Measurements from ENCODE around the gene FUOM. TPM values are rescaled to one million over a fixed set of nuclear protein-coding genes. Genes with fewer than 3 reads are reported as not detected.

Gene FUOM
- total RNA-seq, 6 donors from 2014 or later = 15.4 to 37.5 (median 26.0) TPM

DNA sequence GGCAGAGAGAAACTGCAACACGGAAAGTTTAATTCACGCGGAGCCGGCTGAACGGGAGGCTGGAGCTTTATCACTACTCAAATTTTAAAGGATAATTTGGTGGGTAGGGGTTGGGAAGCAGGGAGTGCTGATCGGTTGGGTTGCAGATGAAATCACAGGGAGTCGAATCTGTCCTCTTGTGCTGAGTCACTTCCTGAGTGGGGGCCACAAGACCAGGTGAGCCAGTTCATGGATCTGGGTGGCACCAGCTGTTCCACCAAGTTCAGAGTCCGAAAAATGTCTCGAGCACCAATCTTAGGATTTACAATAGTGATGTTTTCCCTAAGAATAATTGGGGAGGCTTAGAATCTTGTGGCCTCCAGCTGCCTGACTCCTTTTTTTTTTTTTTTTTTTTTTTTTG lies 14.3 kb downstream of the FUOM start:
- Histone ChIP-seq H3K27me3 (peaks cover 0 to 15% (median 2%) of the 10 kb centered on the region in 4 donors), H3K36me3 (no peaks in the 10 kb centered on the region), H3K27ac (no peak overlapping the region), H3K4me1 (no peaks in the 10 kb centered on the region), H3K9me3 (no peaks in the 10 kb centered on the region), H3K4me3 (no peak overlapping the region)
- DNase-seq (no peak), ATAC-seq (ENCODE audit: low FRiP score in 2 of 2) (no peak)
- TF ChIP-seq EP300 (IDR thresholded peaks at IDR 0.05) (no peak), POLR2A (IDR thresholded peaks at IDR 0.05) (no peak), CTCF (IDR thresholded peaks at IDR 0.05) (no peak), POLR2AphosphoS5 (IDR thresholded peaks at IDR 0.05) (no peak)
- 61 to 74% methylated on average over 9 of the region's 9 CpGs for WGBS, 2 donors

- Histone ChIP-seq H3K36me3 (no peaks in the 10 kb centered on the region), H3K27ac (no peak overlapping the region), H3K4me1 (no peaks in the 10 kb centered on the region), H3K27me3 (peaks cover 0 to 11% (median 2%) of the 10 kb centered on the region in 4 donors), H3K4me3 (no peak overlapping the region), H3K9me3 (no peaks in the 10 kb centered on the region)
- 69 to 70% methylated on average over 8 of the region's 8 CpGs for whole genome bisulfite sequencing, 2 donors
- peak in 1 of 2 donors; percentile 36 for DNase-seq
- no peak for ATAC-seq (ENCODE audit: low FRiP score in 2 of 2)
- no peak for TF ChIP-seq EP300 (IDR thresholded peaks at IDR 0.05)
- TF ChIP-seq CTCF (IDR thresholded peaks at IDR 0.05) = no peak
- no peak for TF ChIP-seq POLR2AphosphoS5 (IDR thresholded peaks at IDR 0.05)
- no peak for TF ChIP-seq POLR2A (IDR thresholded peaks at IDR 0.05)
Measured at GRCh38 chr10:133342942-133343341, 14.9 kb downstream of the FUOM start.

GRCh38 chr10:133341983-133342382 lies 15.8 kb downstream of the FUOM start:
- 89 to 92% methylated on average over 4 of the region's 4 CpGs for WGBS, 2 donors
- ATAC-seq (ENCODE audit: low FRiP score in 2 of 2) = no peak
- Histone ChIP-seq H3K9me3 (no peaks in the 10 kb centered on the region), H3K27ac (no peak overlapping the region), H3K27me3 (peaks cover 0 to 8% (median 2%) of the 10 kb centered on the region in 4 donors), H3K4me1 (peaks cover 0 to under 1% (median under 1%) of the 10 kb centered on the region in 4 donors), H3K4me3 (no peak overlapping the region), H3K36me3 (no peaks in the 10 kb centered on the region)
- DNase-seq = no peak
- TF ChIP-seq POLR2AphosphoS5 (IDR thresholded peaks at IDR 0.05) (no peak), EP300 (IDR thresholded peaks at IDR 0.05) (no peak), CTCF (IDR thresholded peaks at IDR 0.05) (no peak), POLR2A (IDR thresholded peaks at IDR 0.05) (no peak)

GRCh38 chr10:133339708-133340380 lies 18.0 kb downstream of the FUOM start:
- no peaks in the 10 kb centered on the region for H3K36me3 ChIP-seq
- no peak overlapping the region for H3K4me3 ChIP-seq
- DNase-seq = peak in 1 of 2 donors; percentile 52
- WGBS, 2 donors = 93% methylated on average over 13 of the region's 13 CpGs
- H3K27ac ChIP-seq = no peak overlapping the region
- H3K27me3 ChIP-seq = peaks cover 0 to 28% (median 21%) of the 10 kb centered on the region in 4 donors
- H3K4me1 ChIP-seq = peaks cover 20 to 22% (median 21%) of the 10 kb centered on the region in 4 donors
- ATAC-seq (ENCODE audit: low FRiP score in 2 of 2) = peak in 1 of 2 donors; percentile 23
- H3K9me3 ChIP-seq = no peaks in the 10 kb centered on the region
- no peak for TF ChIP-seq POLR2AphosphoS5 (IDR thresholded peaks at IDR 0.05)
- TF ChIP-seq CTCF (IDR thresholded peaks at IDR 0.05) = no peak
- TF ChIP-seq EP300 (IDR thresholded peaks at IDR 0.05) = no peak
- TF ChIP-seq POLR2A (IDR thresholded peaks at IDR 0.05) = no peak

Data from upper lobe of left lung (tissue), 6 donors.